ENCODE results near the gene KCTD16. TPM values are rescaled to one million over a fixed set of nuclear protein-coding genes. Genes with fewer than 3 reads are reported as not detected.

KCTD16 gene
- total RNA-seq, 4 donors from 2014 or later, result under 0.01 to 0.19 (median 0.17) TPM; not detected in 1

DNA sequence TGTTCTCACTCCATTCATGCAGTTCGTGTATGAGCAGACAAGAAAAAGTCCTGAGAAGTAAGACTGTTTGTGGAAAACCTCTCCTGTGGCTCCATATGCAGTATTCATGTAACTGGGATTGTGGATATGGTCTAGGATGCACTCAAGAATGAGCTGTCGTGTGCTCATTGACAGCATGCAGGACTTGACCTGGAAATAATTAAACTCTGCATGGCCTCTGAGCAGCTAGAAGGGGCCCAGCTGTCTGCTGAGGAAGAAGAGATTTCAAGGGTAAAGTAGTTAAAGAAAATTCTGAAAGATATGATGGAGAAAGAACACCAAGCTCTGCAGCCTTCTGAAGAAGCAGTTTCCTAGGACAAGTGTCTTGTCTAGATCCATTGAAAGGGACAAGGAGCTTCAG lies 89.4 kb downstream of the KCTD16 start:
- TF ChIP-seq, protein P1, sequence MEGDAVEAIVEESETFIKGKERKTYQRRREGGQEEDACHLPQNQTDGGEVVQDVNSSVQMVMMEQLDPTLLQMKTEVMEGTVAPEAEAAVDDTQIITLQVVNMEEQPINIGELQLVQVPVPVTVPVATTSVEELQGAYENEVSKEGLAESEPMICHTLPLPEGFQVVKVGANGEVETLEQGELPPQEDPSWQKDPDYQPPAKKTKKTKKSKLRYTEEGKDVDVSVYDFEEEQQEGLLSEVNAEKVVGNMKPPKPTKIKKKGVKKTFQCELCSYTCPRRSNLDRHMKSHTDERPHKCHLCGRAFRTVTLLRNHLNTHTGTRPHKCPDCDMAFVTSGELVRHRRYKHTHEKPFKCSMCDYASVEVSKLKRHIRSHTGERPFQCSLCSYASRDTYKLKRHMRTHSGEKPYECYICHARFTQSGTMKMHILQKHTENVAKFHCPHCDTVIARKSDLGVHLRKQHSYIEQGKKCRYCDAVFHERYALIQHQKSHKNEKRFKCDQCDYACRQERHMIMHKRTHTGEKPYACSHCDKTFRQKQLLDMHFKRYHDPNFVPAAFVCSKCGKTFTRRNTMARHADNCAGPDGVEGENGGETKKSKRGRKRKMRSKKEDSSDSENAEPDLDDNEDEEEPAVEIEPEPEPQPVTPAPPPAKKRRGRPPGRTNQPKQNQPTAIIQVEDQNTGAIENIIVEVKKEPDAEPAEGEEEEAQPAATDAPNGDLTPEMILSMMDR (IDR thresholded peaks at IDR 0.05; ENCODE audit: low read depth), result no peak

DNA sequence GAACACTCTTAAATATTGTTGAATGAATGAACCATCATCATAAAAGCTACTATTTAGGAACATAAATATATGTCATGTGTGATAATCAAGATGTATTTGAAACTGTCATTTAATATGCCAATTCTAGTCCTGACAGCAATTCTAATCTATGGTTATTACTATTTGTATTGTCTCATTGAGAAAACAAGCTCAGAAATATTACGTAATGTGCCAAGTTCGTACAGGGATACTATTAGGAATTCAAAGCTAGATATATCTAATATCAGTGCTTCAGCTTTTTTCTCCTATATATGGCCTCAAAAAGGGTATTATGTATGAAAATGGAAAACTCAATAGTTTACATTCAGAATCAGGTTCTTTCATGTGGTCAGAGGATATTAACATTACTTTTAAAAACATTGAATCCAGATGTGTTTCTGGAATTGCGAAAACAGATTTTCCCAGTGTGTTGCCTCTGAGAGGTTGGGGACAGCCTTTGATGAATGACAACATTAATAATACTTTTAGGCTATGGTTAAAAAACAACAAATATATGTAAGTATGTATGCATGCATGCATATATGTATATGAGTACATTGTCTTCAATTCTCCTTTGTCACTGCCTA lies 95.1 kb downstream of the KCTD16 start:
- TF ChIP-seq, protein P1 (IDR thresholded peaks at IDR 0.05; ENCODE audit: low read depth), result no peak

DNA sequence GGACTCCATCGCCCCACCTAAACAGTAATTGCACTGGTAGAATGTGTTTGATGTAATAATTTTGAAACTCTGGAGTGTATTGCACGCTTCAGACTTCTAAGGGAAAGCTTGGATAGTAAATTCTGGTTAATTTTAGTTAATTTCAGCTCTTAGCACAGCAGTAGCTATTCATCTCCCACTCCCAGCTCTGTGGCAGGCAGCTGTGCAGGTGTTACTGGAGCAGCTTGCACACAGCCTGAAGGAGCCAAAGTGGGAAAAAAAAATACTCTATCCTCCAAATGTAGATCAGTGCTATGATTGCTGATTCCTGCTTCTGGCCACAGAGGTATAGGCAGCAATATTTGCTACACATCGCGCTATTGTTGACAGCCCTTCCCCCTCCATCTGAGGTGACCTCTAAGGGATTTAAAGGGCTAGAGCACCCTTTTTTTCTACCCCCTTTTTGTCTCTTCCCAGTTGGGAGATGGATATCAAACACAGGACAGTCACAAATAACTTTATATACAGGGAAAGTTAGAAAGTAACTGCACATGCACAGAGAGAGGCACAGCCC lies 97.4 kb downstream of the KCTD16 start:
- TF ChIP-seq, protein P1 (IDR thresholded peaks at IDR 0.05; ENCODE audit: low read depth), result no peak

DNA sequence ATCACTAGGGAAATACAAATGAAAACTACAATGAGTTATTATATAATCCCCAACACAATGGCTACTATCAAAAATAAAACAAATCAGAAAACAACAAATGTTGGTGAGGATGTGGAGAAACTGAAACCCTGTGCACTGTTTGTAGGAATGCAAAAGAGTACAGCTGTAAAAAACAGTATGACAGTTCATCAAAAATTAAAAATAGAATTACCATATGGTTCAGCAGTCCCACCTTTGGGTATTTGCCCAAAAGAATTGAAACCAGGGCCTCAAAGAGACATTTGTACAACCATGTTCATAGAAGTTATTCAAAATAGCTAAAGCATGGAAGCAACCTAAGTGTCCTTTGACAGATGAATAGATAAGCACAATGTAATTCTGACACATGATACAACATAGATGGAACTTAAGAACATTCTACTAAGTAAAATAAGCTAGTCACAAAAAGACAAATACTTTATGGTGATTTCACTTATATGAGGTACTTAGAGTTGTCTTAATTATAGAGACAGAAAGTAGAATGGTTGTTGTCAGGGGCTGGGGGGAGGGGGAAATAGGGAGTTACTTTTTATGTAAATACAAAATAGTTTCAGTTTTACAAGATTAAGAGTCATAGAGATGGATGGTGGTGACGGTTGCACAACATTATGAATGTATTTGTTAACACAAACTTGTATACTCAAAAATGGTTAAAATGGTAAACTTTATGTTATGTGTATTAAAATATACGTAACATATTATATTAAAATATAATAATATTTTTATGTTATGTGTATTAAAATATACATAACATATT lies 102.8 kb downstream of the KCTD16 start:
- TF ChIP-seq, protein P1 (IDR thresholded peaks at IDR 0.05; ENCODE audit: low read depth), result no peak

DNA sequence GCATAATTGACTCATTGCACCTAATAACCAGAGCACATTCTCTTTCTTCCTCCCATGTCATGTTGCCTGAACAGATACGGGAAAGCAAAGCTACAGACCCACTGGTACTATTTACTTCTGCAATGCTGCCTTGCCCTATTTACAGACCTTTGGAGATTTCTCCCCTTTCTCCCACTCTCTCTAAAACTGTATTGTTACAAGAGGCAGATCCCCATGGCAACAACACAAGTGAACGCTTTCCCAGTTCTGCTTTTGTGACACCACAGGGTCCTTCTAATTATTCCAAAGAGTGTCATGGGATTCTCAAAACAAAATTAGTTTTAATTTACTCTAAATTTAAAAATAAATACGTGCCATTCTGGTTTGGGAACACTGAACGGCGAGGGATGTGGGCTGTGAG lies 104.7 kb downstream of the KCTD16 start:
- TF ChIP-seq, protein P1 (IDR thresholded peaks at IDR 0.05; ENCODE audit: low read depth), result no peak

DNA sequence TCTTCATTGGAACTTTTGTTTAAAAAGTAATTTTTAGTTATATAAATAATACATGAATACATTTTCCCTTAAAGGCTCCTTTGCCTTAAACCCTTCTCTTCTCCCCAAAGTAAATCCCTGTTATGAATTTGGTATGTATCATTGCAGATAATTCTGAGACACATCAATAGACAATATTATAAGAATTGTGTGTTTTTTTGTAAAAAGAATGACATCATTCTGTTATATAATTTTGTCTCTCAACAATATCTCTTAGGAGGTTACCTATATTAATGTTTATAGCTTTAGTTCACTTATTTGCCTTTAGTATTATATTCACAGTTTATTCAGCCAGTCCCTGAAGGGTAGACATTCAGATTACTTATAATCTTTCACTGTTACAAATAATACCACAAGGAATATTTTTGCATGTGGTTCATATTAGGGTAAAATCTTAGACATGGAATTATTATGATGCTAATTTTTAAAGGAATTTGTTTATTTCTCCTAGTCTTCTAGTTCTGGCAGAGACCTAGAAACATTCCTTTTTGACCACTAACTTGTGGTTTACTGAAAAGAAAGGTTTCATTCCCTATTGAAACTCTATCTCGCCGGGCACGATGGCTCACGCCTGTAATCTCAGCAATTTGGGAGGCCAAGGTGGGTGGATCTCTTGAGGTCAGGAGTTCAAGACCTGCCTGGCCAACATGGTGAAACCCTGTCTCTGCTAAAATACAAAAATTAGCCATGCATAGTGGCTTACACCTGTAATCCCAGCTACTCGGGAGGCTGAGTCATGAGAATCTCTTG lies 105.6 kb downstream of the KCTD16 start:
- TF ChIP-seq, protein P1 (IDR thresholded peaks at IDR 0.05; ENCODE audit: low read depth), result no peak

DNA sequence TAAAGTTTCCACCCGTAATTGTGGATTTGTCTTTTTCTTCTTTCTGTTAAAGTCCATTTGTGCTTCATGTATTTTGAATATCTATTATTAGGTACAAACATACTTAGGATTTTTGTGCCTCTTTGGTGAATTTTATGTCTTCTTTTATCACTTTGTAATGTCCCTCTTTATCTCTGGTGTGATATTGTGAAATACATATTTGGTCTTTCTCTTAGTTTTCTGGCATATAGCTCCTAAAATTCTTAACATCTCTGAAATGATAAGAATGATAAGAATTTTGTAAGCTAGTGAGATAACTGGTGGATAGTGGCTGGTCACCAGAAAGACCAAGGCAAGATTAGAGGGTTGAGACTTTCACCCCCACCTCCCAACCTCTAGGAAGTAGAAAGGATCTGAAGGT lies 111.1 kb downstream of the KCTD16 start:
- TF ChIP-seq, protein P1 (IDR thresholded peaks at IDR 0.05; ENCODE audit: low read depth), result no peak

Data from subcutaneous adipose tissue (tissue), 4 donors.